Stromal cell of bone marrow (primary cell): Measurements from ENCODE around the gene POLR1G.

Experiments used
- DNase-seq: peaks from one replicate; pipeline ENCODE4 v3.0.0-alpha.2; 2012; ENCODE audit warnings: low read depth

Gene POLR1G, protein sequence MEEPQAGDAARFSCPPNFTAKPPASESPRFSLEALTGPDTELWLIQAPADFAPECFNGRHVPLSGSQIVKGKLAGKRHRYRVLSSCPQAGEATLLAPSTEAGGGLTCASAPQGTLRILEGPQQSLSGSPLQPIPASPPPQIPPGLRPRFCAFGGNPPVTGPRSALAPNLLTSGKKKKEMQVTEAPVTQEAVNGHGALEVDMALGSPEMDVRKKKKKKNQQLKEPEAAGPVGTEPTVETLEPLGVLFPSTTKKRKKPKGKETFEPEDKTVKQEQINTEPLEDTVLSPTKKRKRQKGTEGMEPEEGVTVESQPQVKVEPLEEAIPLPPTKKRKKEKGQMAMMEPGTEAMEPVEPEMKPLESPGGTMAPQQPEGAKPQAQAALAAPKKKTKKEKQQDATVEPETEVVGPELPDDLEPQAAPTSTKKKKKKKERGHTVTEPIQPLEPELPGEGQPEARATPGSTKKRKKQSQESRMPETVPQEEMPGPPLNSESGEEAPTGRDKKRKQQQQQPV

DNA sequence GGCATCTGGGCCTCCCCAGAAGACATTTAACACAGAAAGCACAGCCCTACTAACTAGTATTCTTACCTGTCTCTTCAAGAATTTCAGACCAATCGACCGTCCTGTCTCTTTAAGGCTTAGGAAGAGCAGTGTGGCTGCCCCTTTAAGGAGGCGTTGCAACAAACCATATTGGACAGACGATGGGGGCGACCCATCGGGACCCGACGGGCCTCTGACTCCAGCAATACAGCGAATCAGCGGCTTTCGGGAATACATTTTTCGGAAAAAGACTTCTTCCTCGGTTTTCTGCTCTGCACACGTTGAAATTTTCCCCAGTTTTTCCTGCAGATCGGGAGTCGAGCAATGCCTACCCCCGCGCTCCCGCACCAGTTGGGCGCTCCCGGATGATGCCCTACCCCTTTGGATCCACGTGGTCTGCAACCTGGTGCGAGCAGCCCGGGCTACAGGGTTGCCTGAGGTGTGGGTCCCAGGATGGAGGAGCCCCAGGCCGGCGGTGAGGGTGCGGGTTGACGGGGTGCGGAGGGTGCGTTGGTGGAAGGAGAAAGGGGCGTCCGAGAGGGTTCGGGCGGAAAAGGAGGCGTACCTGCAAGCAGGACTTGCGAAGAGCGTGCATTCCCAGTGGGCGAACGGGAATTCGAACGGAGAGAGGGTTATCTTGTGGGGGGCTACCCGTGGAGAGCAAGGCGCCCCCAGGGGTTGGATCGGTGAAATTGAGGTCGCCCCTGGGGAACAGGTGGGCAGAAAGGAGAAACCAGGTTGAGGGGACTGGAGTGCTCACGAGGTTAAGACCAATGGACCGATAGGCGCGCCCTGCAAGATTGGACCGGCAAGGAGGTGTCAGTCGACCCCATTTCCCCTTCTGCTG is at the start of gene POLR1G:
Gene POLR1G, plus strand, starts transcription at position 419 of the 865 bp plus-strand sequence. Its CDS starts 53 bp downstream, at position 472.
- peak; percentile 75 for DNase-seq

DNA sequence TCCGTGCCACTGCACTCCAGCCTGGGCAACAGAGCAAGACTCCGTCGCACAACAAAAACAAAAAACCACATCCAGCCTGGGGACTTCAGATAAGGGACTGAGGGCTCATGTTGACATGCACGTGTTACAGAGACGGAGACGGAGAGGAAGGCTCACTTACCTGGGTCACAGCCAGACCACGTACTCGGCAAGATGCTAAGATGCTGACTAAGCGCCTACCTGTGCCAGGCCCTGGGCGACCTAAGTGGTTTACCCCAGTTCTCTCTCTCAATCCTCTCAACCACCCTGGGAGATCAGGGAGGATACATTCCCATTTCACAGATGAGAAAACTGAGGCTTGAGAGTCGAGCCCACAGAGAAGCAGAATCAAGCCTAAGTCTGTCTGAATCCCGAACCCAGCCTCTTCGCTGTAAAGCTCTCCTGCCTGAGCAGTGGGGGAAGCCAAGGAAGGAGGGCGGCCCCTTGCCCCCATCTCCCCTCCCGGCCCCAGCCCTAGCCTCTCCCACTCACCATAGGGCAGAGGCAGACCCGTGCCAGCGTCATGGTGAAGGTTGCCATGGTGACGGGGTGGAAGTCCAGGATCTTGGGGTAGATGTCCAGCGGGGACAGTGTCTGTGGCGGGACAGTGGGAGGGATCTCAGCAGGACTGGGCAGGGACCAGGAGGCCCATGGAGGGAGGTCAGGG is 49.5 kb upstream of the POLR1G start:
- DNase-seq, result no peak

DNA sequence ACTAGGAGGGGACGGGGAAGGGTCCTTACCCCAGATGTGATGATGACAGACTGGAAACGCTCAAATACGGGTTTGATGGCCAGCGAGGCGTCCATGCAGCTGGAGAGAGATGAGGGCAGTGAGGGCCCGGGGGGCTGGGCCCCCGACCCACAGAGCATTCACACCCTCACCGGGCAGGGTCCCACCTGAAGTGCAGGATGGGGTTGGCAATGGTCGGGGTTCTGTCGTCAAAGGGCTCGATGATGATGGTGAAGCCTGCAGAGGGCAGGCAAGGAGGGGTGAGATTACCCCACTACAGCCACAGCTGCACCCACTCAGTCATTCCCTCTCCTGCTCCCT is 49.0 kb upstream of the POLR1G start:
- DNase-seq, result no peak

DNA sequence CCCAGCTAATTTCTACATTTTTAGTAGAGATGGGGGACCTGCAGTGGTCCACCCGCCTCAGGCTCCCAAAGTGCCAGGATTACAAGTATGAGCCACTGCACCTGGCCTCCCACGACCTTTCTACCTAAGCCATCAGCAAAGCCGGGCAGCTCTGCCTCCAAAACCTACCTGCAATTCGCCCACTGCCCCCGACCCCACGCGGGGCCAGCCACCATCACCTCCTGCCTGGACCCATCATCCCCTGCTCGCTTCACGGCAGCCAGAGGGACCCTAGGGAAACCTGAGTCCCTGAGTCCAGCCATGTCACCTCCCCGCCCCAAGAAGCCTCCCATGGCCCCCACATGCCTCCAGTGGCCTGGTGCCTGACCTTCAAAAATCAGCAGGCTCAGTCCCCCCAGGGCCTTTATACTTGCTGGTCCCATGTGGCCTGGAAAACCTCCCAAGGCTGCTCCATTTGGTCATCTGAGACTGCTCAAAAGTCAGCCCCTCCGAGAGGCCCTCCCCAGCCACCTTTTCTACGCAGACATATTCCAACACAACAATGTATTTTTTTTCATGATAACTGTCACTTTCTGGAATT is 48.1 kb upstream of the POLR1G start:
- DNase-seq, result no peak

DNA sequence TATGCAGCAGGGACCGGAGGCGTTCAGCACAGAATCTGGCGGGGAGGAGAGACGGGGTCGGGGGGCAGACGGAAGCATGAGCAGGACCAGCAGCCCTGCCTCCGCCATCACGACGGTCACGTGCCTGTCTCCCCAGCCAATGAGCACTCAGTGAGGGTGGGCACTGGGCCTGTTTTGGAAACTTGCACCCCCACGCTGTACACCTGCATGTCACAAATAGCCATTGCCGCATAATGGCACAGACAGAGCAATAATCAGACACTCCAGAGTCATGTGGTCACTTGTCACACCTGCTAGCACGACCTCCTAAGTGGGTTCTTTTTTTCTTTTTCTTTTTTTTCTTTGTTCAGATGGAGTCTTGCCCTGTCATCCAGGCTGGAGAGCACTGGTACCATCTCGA is 44.8 kb upstream of the POLR1G start:
- DNase-seq, result no peak

DNA sequence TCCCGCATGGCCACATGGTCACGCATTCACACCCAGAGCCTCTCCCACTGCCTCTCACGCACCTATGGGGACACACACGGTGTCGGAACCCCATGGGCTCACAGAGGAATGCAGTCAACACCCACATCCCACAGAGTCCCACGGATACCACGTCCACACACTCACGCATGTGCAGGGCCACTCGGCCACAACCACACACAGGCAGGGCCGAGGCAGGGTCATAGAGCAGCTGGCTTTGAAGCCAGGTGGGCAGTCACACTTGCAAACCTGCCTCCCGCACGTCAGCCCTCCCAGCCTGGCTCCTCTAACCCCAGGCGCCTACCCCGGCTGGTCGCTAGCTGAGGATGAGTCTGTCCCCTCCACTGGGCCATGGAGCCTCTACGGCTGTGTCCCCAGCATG is 44.2 kb upstream of the POLR1G start:
- DNase-seq, result no peak

DNA sequence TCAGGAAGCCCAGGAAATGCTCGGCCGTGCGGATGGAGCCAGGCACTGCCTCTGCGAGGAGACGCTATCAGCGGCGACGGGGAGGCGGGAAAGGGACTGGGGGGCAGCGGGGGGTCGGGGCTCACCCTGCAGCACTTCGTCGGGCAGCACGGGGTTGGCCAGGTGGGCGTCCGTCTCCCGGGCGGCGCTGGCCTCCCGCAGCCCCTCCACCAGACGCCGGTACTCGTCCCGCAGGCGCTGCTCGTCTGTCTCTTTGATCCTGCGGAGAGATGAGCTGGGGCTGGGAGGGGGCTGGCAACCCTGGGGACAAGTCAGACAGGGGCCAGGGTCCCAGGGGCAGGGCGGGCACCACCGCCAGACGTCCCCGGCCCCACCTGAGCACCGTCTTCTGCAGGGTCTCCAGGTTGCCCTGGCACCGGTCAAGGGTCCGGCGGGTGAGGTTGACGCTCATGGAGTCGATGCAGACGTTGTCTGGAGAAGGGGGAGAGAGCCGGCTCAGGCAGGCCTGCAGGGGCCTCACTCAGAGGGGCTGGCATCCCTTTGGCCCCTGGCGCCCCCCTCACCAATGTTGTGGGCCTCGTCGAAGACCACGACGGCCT is 42.5 kb upstream of the POLR1G start:
- DNase-seq, result no peak

DNA sequence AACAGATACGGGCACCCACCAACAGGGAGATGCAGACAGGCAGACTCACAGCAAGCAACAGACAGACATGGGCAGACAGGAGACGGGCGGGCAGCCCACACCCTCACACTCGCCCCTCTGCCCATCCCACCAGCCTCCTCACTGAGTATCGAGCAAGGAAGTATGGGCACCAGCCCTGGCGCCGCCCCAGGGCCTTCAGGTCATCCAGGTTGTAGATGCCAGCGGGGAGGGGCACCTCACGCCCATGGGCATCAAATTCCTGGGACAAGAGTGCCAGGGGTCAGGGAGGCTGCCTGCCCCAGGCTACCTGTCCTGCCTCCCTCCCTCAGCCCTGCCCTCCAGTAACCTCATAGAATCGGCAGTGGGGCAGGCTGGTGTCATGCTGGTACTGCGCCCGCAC is 41.7 kb upstream of the POLR1G start:
- DNase-seq, result no peak

DNA sequence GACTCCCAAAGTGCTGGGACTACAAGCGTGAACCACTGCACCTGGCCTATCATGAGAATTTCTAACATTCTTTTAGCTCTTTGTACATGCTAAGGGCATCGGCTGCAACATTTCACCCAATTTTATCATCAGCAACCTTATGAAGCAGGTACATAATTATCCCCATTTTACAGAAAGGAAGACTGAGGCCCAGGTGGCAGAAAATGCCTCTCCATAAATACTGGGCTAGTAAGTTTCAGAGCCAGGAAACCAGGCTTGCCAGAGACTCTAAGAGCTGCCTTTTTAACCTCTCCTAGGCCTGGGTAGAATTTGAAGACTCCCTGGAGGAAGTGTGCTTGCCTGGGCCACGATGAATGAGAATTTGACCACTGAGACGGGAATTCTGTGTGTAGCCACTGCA is 38.3 kb upstream of the POLR1G start:
- no peak for DNase-seq

DNA sequence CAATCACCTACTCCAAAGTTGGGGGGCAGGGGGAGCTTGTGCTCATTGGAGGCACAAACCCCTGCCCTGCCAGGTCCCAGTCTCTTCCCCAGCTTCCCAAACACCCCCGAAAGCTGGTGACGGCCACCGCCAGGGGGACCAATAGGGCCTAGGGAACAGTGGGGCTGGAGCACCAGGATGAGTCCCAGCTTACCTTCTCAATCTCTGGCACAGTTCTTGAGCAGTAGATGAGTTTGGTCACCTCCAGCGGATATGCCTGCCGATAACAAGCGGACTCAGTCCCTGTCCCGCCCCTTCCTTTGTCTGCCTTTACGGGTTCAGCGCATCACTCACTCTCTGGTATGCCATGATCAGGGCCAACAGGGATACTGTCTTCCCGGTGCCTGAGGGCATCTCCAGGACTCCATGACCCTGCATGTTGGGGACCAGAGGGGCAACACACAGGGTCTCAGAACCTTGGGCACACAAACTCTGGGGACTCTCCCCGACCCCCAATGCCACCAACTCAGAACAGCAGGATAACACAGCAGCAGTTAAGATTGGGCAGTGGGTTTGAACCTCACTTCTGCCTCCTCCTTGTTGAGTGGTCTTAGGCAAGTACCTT is 37.6 kb upstream of the POLR1G start:
- no peak for DNase-seq

DNA sequence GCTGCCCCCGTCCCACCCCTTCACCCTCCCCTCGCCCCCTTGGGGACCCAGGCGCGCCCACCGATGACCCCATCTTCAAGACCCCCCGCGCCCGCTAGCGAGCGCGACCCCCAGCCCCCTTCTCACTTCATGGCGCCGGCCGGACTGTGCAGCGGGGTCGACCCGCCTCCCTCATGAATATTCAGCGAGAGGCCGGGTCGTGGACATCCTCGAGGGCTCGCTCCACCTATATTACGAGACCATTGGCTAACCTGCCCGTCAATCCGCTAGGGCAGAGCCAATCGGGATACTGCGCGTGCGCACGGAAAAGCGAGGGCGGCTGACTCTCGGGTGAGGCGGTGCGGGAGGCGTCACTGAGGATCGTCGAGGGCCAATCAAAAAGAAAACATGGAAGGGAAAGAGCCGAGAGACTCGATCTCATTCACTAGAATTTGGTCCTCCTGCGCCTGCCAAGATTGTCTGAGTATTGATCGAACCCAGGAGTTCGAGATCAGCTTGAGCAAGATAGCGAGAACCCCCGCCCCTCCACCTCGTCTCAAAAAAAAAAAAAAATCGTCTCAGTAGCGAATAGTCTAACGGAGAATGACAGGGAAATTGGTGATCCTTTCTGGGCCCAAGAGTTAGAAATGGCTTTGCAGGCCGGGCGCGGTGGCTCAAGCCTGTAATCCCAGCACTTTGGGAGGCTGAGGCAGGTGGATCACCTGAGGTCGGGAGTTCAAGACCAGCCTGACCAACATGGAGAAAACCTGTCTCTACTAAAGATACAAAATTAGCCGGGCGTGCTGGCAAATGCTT is 35.8 kb upstream of the POLR1G start, which contains the start of gene ERCC2:
Gene ERCC2, minus strand, starts transcription at position 164 of the 795 bp plus-strand sequence. Its CDS starts 33 bp downstream, at position 131.
- peak; percentile 97 for DNase-seq

DNA sequence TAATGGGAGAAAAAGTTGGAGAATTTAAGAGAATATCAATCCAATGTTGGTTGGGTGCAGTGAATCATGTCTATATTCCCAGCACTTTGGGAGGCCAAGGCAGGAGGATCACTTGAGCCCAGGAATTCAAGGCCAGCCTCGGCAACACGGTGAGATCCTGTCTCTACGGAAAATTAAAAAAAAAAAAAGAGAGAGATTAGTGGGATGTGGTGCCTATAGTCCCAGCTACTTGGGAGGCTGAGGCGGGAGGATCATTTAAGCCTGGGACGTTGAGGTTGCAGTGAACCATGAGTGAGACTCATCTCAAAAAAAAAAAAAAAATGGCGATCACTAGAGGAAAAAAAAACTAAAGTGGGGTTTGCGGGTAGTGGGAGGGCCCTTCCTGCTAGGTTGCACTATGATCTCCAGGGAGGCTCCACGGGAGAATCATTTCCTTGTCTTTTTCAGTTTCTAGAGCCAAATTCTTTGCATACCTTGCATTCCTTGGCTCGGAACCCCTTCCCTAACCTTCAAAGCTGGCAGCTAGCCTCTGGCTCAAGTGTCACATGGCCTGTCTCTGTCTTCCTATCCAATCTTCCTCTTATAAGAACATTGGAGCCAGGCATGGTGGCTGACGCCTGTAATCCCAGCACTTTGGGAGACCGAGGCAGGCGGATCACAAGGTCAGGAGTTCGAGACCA is 30.3 kb upstream of the POLR1G start:
- peak; percentile 74 for DNase-seq

DNA sequence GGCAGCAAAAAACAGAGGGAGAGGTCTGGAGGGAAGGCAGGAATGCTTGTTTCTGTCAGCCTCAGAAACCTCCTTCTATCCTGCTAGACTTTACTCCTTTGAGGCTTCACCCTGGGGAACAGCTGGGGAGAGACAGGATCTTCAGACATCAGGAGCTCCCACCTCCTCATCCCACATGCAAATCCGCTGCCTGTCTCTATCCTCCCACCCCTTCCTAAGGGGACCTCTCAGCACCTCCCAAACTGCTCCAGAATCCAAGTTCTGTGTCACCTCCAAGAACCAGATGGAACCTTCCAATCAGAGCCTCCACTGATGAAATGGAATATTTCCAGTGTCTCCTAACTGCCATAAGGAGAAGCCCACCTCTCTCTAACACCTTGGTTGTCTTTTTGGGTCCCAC is 26.3 kb upstream of the POLR1G start:
- DNase-seq, result no peak

DNA sequence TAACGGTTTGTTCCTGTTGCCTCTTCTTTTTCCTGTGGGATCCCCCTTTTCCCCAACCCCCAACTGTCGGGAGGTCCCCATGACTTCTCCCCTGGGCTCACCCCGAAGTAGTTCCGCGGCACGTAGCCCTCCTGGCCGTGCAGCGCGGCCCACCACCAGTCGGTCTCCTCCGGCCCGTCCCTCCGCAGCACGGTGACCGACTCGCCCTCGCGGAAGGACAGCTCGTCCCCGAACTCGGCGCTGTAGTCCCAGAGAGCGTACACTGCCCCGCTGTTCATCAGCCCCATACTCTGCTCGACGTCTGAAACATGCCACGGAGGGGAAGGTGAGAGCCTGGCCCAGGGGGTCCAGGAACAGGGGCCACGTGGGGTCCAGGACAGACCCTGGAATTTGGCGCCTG is 24.0 kb upstream of the POLR1G start:
- DNase-seq, result no peak

DNA sequence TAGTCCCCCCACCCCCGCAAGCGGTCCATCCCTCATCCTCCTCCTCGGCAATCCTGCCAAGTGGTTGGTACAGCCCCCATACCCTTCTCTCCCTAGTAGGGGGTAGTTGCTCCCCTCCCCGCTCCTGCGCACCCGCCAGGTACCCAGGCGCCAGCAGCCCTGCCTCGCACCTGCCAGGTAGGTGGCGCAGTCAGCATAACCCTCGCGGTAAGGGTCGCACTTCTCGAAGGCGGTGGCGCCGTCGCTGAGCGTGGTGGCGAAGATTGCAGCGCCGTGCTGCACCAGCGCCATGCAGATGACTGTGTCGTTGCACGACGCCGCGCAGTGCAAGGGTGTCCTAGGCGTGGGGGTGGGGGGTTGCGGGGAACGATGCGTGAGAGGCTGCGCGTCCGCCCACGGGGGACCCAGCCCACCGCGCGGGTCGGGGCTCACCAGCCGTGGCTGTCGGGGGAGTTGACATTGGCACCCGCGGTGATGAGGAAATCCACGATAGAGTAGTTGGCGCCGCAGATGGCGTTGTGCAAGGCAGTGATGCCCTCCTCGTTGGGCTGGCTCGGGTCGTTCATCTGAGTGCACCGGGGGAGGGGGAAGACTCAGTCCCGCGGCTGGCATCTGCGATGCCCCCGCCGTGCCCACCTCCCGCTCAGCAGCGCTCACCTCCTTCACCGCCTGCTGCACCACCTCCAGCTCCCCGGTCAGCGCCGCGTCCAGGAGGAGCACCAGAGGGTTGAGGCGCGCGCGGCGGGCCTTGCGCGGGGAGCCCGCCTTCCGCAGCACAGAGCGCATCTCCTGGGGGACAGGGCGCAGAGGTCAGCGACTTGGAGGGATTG is 20.8 kb upstream of the POLR1G start:
- no peak for DNase-seq

DNA sequence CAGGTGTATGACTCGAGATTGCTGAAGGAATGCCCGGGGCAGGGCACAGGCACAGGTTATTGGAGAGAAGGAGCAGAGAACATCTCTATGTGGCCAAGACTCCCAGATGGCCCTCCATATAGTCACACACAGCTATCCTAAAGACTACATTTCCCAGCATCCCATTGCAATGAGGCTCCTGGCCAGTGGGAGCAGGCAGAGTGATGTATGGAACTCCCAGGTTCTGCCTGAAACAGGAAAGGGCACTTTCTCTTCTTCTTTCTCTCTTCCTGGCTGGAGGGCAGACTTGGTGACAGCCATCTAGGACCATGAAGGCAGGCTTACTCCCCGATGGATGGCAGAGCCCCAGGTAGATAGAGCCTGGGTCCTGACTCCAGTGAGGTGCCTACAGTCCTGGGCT is 15.1 kb upstream of the POLR1G start:
- no peak for DNase-seq

DNA sequence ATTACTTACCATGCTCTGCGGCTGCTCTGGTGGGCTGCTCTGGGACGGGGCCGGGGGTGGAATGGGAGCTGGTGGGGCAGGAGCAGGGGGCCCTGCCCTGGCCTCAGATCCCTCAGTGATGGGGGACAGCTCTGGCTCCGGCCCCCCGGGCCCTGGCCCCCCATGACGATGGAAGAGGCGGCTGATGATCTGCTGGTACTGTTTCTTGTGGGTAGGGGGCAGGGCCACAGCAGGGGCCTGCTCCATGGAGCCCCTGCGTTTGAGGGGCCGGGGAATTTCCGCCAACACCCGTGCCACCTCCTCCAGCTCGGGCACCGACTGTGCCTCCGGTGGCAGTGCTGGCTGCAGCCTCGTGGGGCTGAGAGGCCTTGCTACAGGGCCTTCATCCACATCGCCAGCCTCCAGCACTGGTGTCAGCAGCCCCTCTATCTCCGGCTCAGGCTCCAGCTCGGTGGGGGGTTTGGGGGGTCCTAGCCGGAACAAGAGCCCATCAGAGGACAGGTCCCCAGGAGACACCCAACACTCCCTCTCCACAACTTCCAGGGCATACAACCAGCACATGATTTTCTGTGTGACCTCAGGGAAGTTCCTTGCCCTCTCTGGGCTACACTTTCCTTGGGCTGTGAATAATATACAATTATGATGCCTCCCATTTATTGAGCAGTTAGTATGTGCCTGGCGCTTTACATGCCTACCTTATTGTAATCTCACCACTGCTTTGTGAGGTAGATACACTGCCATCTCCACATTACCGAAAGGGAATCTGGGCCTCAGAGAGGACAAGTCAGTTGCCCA is 14.4 kb upstream of the POLR1G start:
- no peak for DNase-seq
